Activated T-helper 1 cell treated with Interleukin-2 at 50 U/mL for 16 hours (primary cell): ENCODE measurements around the gene HOXC6.
A peak's percentile ranks its signal among the peaks of the same experiment; 100 is the strongest.
"Not testable (repeated sequence)": the region's sequence is repeated elsewhere in the genome, so short reads cannot be mapped to it uniquely, and the experiment has no call there.

Experiments
- DNase-seq: peaks from one replicate; pipeline ENCODE4 v3.0.0-alpha.2; 2020; ENCODE audit warnings: low read depth

Gene HOXC6

GRCh38 chr12:54030442-54030801, 2.2 kb downstream of the HOXC6 start:
- no peak for DNase-seq

- DNase-seq = no peak
Observed at GRCh38 chr12:54030889-54031471, 2.7 kb downstream of the HOXC6 start.

GRCh38 chr12:54031480-54031879, 3.2 kb downstream of the HOXC6 start:
- DNase-seq = no peak

GRCh38 chr12:54032086-54032619, 3.9 kb downstream of the HOXC6 start:
- no peak for DNase-seq

GRCh38 chr12:54032627-54033100, 4.4 kb downstream of the HOXC6 start, which contains the start of gene HOXC5:
Gene HOXC5, plus strand, starts transcription at chr12:54033050. Its CDS starts 73 bp downstream, at chr12:54033123.
- DNase-seq = peak; percentile 26

- DNase-seq = no peak
Observed at GRCh38 chr12:54033106-54033979, 5.1 kb downstream of the HOXC6 start.

- no peak for DNase-seq
Observed at GRCh38 chr12:54033980-54034784, 5.9 kb downstream of the HOXC6 start.

GRCh38 chr12:54034785-54035310, 6.6 kb downstream of the HOXC6 start:
- no peak for DNase-seq

- DNase-seq = no peak
Observed at GRCh38 chr12:54035568-54036264, 7.5 kb downstream of the HOXC6 start.

GRCh38 chr12:54036620-54037359, 8.6 kb downstream of the HOXC6 start:
- DNase-seq = no peak

GRCh38 chr12:54037360-54038283, 9.4 kb downstream of the HOXC6 start:
- no peak for DNase-seq

- DNase-seq = no peak
Observed at GRCh38 chr12:54038284-54038870, 10.1 kb downstream of the HOXC6 start.

- DNase-seq = no peak
Observed at GRCh38 chr12:54038871-54039414, 10.7 kb downstream of the HOXC6 start.

- DNase-seq = no peak
Observed at GRCh38 chr12:54039417-54040147, 11.3 kb downstream of the HOXC6 start.

GRCh38 chr12:54040148-54040494, 11.9 kb downstream of the HOXC6 start:
- DNase-seq = no peak

GRCh38 chr12:54040648-54041047, 12.4 kb downstream of the HOXC6 start:
- no peak for DNase-seq

GRCh38 chr12:54041097-54041690, 13.0 kb downstream of the HOXC6 start:
- no peak for DNase-seq

GRCh38 chr12:54042033-54042432, 13.8 kb downstream of the HOXC6 start:
- DNase-seq = not testable (repeated sequence)
